Fibroblast of peridontal ligament (primary cell): Measurements from ENCODE around the gene KIAA1614.
A peak's percentile ranks its signal among the peaks of the same experiment; 100 is the strongest.

Experiments
- DNase-seq: peaks from one replicate; pipeline ENCODE4 v3.0.0-alpha.2; 2010; ENCODE audit errors: extremely low read depth

The KIAA1614 gene

DNA sequence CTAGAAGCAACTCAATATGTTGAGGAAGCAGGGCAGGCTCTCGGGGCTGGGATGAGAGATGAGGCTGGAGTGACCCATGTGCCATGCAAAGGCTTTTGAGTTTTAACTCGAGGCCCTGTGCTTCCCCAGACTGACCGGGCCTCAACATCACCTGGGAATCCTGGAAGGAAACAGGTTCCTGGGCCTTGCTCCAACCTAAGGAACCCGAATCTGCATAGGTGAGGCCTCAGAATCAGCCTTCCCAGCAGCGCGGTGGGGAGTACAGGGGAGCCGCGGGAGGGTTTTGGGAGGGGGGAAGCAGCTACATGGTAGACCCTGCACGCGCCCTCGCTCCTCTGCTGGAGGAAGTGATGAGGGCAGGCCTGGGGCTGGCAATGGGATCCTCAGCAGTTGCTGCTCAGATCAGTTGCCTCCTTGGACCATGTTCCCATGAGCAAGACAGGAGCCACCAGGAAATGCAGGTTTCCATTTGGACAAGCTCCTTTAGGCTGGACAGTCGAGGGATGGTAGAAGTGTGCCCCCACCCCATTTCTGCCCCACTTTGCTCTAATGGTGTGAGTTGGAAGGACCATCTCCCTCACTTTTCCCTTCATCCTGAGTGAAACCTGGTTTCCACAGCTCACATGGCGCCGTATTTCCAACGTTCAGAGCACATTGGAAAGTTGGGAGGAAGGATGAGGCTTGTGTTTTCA lies 4.5 kb upstream of the KIAA1614 start:
- DNase-seq, result no peak

DNA sequence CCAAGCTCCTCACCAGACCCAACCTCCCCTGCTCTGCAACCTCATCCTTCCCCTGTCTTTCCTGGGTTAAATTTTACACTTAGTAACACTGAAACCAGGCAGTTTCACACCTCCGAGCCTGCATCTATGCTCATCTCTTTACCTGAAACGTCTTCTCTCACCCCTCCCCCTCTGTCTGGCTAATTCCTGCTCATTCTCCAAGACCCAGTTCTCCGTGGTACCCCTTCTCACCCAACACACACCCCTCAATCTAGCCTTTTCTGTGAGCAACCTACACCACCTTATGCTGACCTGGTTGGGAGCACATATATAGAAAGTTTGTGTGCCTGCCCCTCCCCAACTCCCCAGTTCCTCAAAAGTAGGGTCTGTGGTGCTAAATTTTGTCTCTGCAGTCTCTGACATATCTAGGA lies 3.7 kb upstream of the KIAA1614 start:
- DNase-seq, result no peak

DNA sequence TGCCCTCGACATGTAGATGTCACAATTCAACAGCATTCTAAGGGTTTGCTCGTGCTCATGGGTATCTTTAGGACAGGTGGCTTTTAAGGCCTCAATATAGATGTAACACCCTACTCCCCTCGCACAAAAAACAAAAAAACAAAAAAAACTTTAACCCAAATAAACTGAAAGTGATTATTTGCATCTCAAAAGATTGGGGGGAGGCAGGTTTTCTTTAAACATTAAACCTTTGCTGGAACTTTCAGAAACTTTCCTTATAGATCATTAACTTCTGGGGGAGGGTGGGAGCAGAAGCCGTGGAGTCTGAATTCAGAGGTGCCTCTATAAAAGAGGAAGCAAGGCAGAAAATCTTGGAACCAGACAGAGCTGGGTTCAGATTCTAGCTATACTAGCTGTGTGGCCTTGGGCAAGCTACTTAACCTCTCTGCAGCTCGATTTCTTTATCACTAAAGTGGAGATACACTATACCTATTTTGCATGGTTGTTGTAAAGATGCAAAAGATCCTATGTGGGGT lies 3.2 kb upstream of the KIAA1614 start:
- no peak for DNase-seq

DNA sequence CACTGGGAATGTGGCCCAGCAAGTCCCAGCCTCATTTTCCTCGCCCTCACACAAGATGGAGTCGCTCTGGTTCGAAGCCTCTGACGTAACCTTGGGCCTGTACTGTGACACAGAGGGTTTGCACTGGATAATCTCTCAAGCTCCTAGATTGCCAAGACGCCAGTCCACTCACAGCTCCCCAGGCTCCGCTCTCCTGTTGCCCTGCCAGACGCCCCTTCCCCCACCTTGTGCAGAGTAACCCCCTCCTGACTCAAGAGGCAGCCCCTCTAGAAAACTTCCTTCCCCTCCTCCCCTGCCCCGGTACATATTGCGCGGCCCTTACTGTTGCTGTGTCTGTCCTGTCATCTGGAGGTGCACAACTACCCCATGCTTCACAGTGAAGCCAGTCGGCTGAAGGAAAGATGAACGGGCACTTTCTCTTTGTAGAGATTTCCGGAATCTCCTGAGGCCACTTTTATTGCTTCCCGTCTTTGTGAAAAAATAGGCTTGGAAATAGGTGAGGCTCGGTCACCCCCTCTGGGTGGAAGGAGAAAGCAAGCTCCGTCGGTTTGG lies 981 bp upstream of the KIAA1614 start:
- DNase-seq, result peak; percentile 49

DNA sequence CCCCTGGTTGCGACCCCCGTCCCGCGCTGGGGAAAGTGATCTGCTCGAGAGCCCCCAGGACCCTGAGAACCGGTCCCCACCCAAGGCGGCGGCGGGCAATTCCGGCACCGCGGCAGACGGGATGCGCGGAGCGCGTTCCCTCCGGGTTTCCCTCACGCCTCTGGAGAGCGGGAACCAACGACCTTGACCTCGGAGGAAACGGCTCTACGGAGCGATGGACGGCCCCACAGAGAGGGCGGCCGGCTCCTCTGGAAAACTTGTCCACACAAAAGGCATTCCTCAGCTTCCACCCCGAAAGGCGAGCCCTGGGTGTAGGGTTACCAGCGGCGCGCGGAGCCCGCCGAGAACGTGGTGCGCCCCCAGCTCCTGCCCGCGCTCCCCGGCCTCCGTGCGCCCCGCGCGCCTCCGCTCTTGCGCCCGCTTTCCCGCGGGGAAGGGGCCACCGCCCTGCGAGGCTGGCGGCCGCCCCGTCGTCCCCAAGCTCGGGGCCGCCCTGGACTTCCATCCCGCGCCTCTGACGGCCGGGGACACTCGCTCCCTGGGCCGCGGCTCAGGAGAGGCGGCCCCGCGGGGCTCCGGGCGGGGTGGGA lies 391 bp upstream of the KIAA1614 start:
- DNase-seq, result peak; percentile 39

DNA sequence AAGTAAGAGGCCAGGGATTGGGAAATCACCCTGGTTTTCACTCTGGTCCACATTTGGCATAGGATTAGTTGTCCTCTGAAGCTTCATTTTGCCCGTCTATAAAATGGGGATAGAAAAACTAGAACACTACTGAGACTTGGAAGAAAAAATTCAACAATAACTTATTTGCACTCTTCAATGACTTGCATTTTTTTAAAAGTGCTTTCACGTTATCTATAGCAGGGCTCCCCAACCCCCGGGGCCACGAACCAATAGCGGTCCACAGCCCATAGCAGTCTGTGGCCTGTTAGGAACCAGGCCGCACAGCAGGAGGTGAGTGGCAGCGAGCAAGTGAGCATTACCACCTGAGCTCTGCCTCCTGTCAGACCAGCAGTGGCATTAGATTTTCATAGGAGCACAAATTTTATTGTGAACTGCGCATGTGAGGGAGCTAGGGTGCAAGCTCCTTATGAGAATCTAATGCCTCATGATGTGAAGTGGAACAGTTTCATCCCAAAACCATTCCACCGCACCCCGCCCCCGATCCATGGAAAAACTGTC lies 2.8 kb downstream of the KIAA1614 start:
- no peak for DNase-seq

DNA sequence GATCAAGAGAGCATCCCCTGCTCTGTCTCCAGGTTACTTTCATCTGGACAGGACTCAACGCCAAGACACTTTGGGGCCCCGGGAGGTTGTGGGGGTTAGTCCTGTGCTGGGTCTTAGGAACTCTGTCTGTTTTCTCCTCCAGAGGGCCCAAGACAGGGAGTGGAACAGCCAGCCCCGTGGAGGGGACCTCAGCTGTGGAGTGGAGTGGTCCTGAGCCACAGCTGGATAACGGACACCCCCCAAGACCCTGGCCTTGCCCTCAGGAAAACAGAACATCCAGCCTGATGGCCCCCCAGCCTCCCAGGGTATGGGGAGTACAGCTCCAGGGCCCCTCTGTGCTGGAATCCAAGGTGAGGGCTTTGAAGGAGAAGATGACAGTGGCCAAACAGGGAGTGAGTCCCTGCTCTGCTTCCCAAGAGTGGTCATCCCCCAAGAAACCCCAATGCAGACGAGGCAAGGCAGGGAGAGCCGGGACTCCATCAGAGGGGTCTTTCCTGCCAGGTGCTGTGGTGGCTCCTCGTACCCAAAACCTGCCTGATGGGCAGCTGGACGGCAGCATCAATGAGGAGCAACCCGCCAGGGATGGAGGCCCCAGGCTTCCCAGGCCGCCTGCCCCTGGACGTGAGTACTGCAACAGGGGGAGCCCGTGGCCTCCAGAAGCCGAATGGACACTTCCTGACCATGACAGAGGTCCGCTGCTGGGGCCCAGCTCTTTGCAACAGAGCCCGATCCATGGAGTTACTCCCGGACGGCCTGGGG lies 3.5 kb downstream of the KIAA1614 start:
- DNase-seq, result no peak

DNA sequence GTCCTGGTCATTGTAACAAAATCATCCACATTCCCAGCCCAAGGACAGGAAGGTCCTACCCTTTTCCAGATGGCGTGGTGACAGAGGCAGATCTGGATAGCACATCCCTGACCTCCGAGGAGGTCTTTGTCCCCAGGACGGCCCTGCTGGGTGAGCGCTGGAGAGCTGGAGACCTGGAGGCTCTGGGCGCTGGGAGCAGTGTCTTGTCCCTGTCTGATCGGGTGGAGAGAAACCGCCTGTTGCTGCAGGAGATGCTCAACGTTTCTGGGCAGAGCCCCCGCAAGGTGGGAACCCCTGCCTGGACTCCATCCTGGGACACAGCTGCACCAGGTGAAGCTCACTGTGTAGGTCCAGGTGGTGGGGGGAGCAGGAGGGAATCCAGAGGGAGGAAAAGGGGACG lies 4.1 kb downstream of the KIAA1614 start:
- no peak for DNase-seq

DNA sequence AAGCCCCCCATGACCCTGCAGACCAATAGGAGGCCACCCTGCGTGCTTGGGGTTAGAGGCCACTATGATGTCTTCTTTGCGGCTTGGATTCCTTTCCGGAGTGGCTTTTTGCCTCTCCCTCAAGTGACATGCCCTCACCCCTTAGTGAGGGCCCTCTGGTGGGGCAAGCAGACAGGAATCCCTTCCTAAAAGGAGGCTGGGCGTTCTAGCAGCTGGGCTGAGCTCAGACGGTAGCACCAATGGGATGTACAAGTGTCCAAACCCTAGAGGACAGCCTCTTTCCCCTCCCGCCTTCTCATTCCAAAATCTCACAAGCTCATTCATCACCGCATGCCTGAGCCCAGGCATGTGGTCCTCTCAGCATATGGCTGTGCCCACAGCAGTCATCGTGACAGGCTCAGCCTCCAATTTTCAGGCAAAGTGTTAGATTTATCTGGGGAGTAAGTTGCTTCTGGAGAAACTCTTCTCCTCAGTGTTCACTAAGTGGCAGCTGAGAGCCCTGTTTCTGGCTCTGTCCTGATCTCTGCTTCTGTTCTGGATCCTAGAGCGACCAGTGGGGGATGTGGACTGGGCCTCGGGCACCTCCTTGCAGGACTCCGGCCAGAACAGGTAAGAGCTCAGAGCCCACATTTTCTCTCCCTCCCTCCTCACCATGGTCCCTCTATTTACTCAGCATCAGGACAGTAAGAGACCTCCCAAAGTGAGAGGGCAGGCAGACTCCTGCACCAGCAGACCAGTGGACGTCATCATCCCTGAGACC lies 4.8 kb downstream of the KIAA1614 start:
- peak; percentile 70 for DNase-seq

DNA sequence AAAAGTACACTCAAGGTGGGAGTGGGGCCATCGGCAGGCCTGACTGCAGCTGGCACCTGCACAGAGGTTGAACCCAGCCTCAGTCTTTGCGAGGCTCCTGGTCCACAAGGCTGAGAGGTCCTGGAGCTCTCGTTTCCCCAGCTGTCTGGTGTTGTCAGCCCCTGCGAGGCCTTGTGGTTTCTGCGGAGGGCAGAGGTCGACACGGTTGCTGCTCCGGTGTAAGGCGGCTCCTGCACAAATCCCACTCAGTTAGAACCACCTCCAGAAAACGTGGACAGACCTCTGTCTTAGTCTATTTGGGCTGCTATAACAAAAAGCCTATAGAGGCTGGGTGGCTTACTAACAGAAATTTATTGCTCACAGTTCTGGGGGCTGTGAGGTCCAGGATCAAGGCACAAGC lies 5.8 kb downstream of the KIAA1614 start:
- DNase-seq, result no peak

DNA sequence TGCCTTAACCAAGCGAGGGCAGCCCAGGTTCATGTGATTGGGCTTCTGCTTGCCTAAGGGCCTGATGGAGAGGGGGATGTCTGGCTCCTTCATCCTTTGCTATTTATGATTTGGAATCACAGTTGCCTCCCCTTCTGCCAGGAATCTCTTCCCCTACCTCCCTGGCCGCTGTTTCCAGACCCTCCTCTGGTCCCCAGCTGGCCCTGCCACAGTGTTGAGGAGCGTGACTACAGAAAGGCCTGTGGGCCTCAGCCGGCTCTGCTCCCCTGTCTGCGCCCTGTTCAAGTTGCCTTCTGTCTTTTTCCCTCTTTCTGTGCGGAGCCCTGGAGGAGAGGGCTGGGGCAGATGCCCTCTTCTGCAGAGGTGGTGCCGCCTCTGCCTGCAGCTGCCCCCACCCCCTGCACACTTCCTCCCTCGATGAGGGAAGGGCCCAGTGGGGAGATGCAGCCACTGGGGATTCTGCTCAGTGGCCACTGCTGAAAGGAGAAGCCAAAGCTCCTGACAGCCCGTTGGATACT lies 6.5 kb downstream of the KIAA1614 start:
- DNase-seq, result no peak

DNA sequence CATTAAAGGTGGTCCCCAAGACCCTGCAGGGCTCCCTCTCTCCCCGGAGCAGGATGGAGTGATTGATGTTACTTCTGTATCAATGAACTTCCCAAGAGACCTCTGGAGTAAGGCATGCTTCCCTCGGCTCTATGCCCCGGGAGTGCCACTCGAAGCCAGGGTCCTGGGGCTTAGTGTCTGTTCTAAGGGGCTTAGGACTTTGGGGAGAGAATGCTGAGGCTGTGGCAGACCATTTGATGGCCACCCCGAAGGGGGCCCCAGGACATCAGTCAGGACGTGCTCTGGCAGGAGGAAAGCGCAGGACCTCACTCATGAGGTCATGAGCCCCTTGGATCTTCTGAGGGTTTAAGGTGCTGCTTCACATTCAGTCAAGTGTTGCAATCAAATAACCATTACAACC lies 7.5 kb downstream of the KIAA1614 start:
- no peak for DNase-seq

DNA sequence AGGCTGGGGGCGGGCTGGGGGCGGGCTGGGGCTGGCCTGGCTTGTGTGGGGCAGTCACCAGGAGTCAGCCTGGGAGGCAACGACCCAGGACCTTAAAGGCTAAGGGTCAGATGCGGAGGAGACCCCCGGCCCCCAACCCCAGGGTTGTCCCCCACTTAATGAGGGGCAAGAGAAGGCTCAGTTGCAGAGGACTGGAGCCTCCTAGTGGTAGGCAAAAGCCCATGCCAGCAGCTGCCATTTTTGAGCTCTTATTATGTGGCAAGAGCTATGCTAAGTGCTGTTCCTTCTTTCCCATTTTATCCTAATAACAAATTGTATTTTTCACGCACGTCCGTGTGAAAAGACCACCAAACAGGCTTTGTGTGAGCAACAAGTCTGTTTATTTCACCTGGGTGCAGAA lies 8.0 kb downstream of the KIAA1614 start:
- no peak for DNase-seq

DNA sequence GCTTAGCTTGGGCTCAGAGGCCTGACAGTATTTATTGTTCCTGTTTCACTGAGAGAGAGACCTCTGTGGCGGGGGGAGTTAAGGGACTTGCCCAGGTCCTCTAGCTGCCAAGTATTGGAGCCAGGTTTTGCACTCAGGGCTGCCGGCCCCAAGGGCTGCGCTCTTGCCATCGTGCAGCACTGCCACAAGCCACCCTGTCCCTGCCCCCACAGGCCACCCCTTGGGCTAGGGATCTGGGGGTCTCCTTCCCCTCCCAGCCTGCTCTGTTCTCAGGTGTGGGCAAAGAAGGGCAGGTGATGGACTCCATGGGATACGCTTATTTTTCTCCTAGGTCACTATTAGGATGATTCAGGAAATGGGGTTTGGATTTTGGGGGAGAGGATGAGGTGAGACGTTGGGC lies 8.7 kb downstream of the KIAA1614 start:
- no peak for DNase-seq

DNA sequence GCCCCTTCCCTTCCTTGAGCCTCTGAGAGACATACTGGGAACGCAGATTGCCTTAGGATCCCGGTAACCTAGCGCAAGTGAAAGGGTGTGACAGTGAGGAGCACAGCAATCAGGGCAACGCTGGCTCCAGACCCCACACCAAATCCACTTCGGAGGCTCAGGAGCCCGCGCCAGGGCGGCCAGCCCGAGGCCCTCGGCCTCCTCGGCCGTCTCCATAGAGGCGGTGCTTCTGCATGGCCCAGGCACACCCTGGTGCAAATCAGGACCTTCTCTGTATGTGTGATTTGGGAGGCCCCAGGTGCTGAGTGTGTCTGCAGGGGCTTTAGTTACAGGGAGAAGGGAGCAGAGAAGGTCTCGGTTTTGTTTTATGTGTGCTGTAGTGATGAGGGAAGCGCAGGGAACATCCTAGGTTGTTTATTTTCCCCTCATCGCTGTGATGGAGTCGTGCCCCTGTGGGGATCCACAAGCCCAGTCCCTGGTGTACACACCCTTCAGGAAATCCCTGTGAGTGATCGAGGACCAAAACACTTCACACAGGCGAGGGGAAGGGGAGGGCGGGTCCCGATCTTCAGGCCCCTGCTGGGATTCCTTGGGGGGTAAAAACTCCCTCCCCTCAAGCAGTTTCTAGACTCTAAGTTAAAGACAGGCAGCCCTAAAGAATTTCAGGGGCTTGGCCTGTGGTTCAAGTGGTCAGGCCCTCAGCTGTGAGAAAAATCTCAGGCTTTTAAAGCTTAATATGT lies 9.4 kb downstream of the KIAA1614 start:
- no peak for DNase-seq

DNA sequence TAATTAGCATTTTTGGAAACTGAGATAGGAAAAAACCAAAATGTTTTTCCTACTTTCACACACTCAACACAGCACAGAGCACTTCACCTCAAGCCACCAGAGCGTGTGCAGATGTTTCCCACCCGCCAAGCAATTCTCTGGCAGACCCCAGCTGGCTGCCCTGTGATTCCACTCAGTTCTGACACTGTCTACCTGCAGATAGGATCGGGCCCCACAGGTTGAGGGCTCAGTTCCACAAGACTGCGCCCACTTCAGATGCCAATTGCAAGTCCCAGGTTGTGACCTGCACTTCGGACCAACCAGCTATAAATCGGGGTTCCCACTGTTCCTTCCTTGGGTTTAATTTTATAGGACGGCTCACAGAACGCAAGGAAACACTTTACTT lies 9.9 kb downstream of the KIAA1614 start:
- no peak for DNase-seq

DNA sequence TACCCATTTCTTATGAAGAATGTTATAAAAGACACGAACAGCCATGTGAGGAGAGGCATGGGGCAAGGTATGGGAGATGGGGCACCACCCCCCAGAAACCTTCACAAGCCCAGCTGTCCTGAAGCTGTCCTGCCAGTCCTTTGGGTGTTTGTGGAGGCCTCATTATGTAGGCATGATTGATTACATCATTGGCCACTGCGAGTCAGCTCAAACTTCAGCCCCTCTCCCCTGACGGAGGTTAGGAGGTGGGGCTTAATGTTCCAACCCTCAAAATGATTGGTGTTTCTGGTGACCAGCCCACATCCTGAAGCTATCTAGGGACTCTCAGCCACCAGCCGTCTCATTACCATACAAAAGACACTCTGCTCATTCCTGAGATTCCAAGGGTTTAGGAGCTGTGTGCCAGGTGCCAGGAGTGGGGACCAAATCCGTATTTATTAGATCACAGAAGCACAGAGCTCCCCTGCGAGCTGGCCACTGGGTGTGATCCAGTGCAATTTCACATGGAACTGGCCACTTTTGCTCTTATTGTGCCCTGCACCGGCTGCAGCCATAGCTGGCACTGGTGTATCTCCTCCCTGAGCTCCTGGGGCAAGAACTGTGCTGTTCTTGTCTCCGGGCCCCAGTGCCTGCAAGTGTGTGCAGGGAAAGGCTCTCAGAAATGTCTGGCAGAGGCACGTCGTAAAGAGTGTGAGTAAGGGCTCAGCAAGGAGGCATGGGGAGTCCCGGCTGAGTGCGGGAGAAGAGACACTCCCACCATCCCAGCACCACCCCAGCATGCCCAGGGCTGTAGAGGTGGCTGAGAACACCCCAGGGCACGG lies 10.5 kb downstream of the KIAA1614 start:
- DNase-seq, result peak; percentile 11

DNA sequence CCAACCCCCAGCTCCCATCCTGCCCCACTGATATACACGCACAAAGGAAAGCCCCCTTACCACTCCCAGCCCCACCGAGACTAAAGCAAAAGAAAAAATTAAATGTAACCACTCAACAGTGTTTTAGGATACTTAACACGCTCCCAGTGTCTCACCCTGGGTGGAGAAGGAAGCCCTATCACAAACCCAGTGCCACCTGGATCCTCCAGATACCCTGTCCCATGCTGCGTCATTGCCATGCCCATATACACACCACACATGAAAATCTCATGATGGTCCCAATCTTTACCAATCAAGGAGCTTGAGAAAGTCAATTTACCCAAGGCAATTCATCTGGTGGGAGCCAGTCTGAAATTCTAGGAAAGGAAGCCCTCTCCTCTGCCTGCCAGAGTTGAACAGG lies 11.2 kb downstream of the KIAA1614 start:
- no peak for DNase-seq

DNA sequence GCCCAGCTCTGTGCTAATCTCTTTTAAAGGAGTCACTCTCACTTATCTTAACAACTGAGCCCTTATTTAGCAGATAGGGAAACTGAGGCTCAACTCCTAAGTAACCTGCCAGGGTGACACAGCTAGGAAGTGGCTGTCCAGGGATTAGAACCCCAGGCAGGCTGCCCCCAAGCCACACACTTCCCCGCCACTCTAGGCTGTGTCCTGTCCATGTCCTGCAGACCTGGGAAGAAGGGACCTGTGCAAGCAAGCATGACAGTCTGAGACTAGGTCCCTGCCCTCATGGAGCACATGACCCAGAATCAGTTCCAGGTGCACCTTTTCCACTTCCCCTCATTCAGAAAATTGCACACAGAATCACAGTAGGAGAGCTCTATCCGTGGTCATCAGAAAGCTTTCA lies 12.2 kb downstream of the KIAA1614 start:
- no peak for DNase-seq
